K562 (cell line): ENCODE data around the gene COMP. TPM values are rescaled to one million over a fixed set of nuclear protein-coding genes. Genes with fewer than 3 reads are reported as not detected.

ENCODE experiments used
- ATAC-seq: fragments of 200-7000 bp; cut with Tn5 transposase; 3 replicates; pipeline ENCODE4 v1.9.1; 2020; ENCODE audit warnings: moderate library complexity
- BruUV-seq: library from RNA; stranded (reverse); fragments of 400-500 nt; replicated peaks from 2 replicates; lab custom pipeline; 2021; lab: Mats Ljungman, UMichigan
- CTCF ChIA-PET: fragments of 300-600 bp; formaldehyde crosslinking; extraction: SDS; loops from one replicate; lab custom pipeline; 2021; ENCODE audit warnings: low intra/inter-chr PET ratio; lab: Yijun Ruan, JAX
- POLR2A ChIA-PET: fragments of 300-600, 350-650 bp; sonication (Branson Sonifier 250); formaldehyde crosslinking; extraction: SDS; loops from one replicate; lab custom pipeline; 2021; ENCODE audit warnings: antibody characterized with exemption, inconsistent platforms; lab: Yijun Ruan, JAX
- DNase-seq, 4 experiments: peaks; one replicate each; pipeline versions ENCODE4 v3.0.0 to v3.0.0-alpha.2; 2011 to 2018; ENCODE audit warnings: low spot score in 3 of 4, mixed read lengths in 3 of 4; ENCODE audit errors: extremely low read depth in 1 of 4
- FAIRE-seq: peaks from 2 replicates; lab custom pipeline; 2011; peaks lifted over from hg19 to GRCh38; lab: Jason Lieb, UNC
- H2AFZ ChIP-seq: 2 replicates; pipeline ENCODE4 v1.6.0; 2011; ENCODE audit warnings: low read depth, low read length, control low read depth, inconsistent platforms
- H3K27ac ChIP-seq: fragments of 200-600 bp; 3 replicates; pipeline ENCODE4 v1.8.0; 2011; ENCODE audit warnings: low read depth, mild to moderate bottlenecking, control low read depth, inconsistent platforms, low read length, moderate library complexity, mixed read lengths; ENCODE audit errors: extremely low read depth
- H3K27me3 ChIP-seq, 2 experiments: fragments of 300-600 bp in 1 of 2; 2 replicates in 1 of 2; 3 replicates in 1 of 2; pipeline versions ENCODE4 v1.6.0 to v1.8.0; 2011; ENCODE audit warnings: inconsistent platforms in 2 of 2, low read length in 2 of 2, mild to moderate bottlenecking in 1 of 2, mixed read lengths in 1 of 2, moderate library complexity in 1 of 2; ENCODE audit not compliant: control insufficient read depth in 2 of 2, insufficient read depth in 2 of 2
- H3K36me3 ChIP-seq: fragments of 300-600 bp; 3 replicates; pipeline ENCODE4 v1.8.0; 2011; ENCODE audit warnings: mild to moderate bottlenecking, low read length, inconsistent platforms; ENCODE audit not compliant: control insufficient read depth, insufficient read depth
- H3K4me1 ChIP-seq, 2 experiments: fragments of 200-600 bp in 1 of 2; replicated peaks in 1 of 2; 2 replicates in 1 of 2; 3 replicates in 1 of 2; pipeline versions ENCODE4 v1.5.1 to v1.8.0; 2011; ENCODE audit warnings: inconsistent platforms in 2 of 2, low read length in 2 of 2, mild to moderate bottlenecking in 1 of 2, mixed read lengths in 1 of 2, moderate library complexity in 1 of 2; ENCODE audit not compliant: control insufficient read depth in 2 of 2, insufficient read depth in 2 of 2
- H3K4me2 ChIP-seq: 2 replicates; pipeline ENCODE4 v1.6.1; 2011; ENCODE audit warnings: low read length, control low read depth, inconsistent platforms, mixed read lengths; ENCODE audit not compliant: insufficient read depth
- H3K4me3 ChIP-seq: fragments of 200-600 bp; sonication (generic), shearing (Covaris generic); 2 replicates; pipeline ENCODE4 v1.5.1; 2016; ENCODE audit warnings: control low read depth, inconsistent platforms
- H3K79me2 ChIP-seq: fragments of 200-600 bp; 3 replicates; pipeline ENCODE4 v1.8.0; 2011; ENCODE audit warnings: low read length, inconsistent platforms; ENCODE audit not compliant: control insufficient read depth, insufficient read depth
- H3K9ac ChIP-seq, 2 experiments: 2 replicates each; pipeline versions ENCODE4 v1.6.0 to v1.6.1; 2011; ENCODE audit warnings: low read depth in 2 of 2, low read length in 2 of 2, control low read depth in 1 of 2, inconsistent platforms in 1 of 2, mild to moderate bottlenecking in 1 of 2, mixed read lengths in 1 of 2; ENCODE audit not compliant: insufficient read depth in 1 of 2
- H3K9me1 ChIP-seq: one replicate; pipeline ENCODE4 v1.6.0; 2011; ENCODE audit warnings: inconsistent platforms, mild to moderate bottlenecking, low read length, moderate library complexity; ENCODE audit not compliant: control insufficient read depth, insufficient read depth
- H3K9me3 ChIP-seq: replicated peaks from 2 replicates; pipeline ENCODE4 v1.5.1; 2011; ENCODE audit warnings: low read depth, low read length, inconsistent platforms; ENCODE audit not compliant: control insufficient read depth, insufficient read depth
- H4K20me1 ChIP-seq: replicated peaks from 2 replicates; pipeline ENCODE4 v1.6.1; 2011; ENCODE audit warnings: low read length, inconsistent platforms, mixed read lengths; ENCODE audit not compliant: control insufficient read depth, insufficient read depth
- CEBPB ChIP-seq: fragments of 450-650 bp; IDR thresholded peaks from 2 replicates; pipeline ENCODE4 v1.6.1; 2016; ENCODE audit warnings: missing genetic modification characterization, missing compliant biosample characterization
- ETV6 ChIP-seq, 3 experiments: fragments of 150-350 bp in 1 of 3; sonication (generic) in 1 of 3; formaldehyde crosslinking in 1 of 3; IDR thresholded peaks; 2 replicates each; pipeline versions ENCODE4 v1.6.1 to v1.8.0; 2014 to 2022; ENCODE audit warnings: borderline replicate concordance in 2 of 3, low read depth in 2 of 3, antibody characterized with exemption in 1 of 3, low read length in 1 of 3, mild to moderate bottlenecking in 1 of 3, missing genetic modification reagents in 1 of 3
- POLR2AphosphoS5 ChIP-seq: IDR thresholded peaks from 2 replicates; pipeline ENCODE4 v1.6.1; 2011; ENCODE audit warnings: mild to moderate bottlenecking, low read depth, low read length, moderate library complexity; ENCODE audit not compliant: control insufficient read depth, insufficient read depth
- SP1 ChIP-seq: sonication (generic); formaldehyde crosslinking; IDR thresholded peaks from 2 replicates; pipeline ENCODE4 v1.8.1; 2022; ENCODE audit warnings: mild to moderate bottlenecking, missing genetic modification reagents
- SP2 ChIP-seq: IDR thresholded peaks from 2 replicates; pipeline ENCODE4 v1.6.1; 2011; ENCODE audit warnings: mild to moderate bottlenecking, low read depth, low read length, moderate library complexity; ENCODE audit not compliant: poor library complexity, severe bottlenecking; ENCODE audit errors: extremely low read depth
- TBL1XR1 ChIP-seq, 2 experiments: IDR thresholded peaks; 2 replicates each; pipeline ENCODE4 v1.6.1; 2012; ENCODE audit warnings: improper control_type of control experiment in 2 of 2, low read length in 2 of 2, mild to moderate bottlenecking in 1 of 2
- WGBS: fragments of 100-300 bp; shearing (Covaris generic); methylation state at CpG from one replicate; pipeline ENCODE4 v1.1.6; 2016; ENCODE audit warnings: low coverage, mixed read lengths; ENCODE audit not compliant: insufficient coverage; ENCODE audit errors: missing lambda C conversion rate; 5-methylcytosine and 5-hydroxymethylcytosine counted together
- in situ Hi-C: fragments of 300-500 bp; cut with MboI; formaldehyde crosslinking; loops from 4 replicates; pipeline ENCODE4 v1.15.0; 2018; ENCODE audit warnings: inconsistent platforms, mixed read lengths
- intact Hi-C: fragments of 100-400 bp; cut with micrococcal nuclease; formaldehyde crosslinking; loops from 2 replicates; pipeline ENCODE4 v1.14.2; 2022
- polyA plus RNA-seq, 8 experiments: library from polyadenylated mRNA; depleted of rRNA in 4 of 8; stranded (reverse) in 5 of 8; unstranded in 3 of 8; fragments of >200 nt; fragmentation: Nextera tagmentation in 2 of 8; fragmentation: Illumina TruSeq in 1 of 8; extraction: Ambion mirVana in 2 of 8; extraction: Trizol in 1 of 8; gene quantifications; 2 replicates each; pipeline versions ENCODE4 v1.2.1 to v1.2.3, GENCODE V29; 2011 to 2014; ENCODE audit warnings: inconsistent platforms in 1 of 8, missing spikeins in 1 of 8
- total RNA-seq, 7 experiments: library from RNA; depleted of rRNA in 6 of 7; stranded (reverse); fragments of >200 nt in 6 of 7; fragmentation: Illumina TruSeq in 2 of 7; extraction: Trizol in 2 of 7; gene quantifications; 2 replicates each; pipeline versions ENCODE4 v1.2.1 to v1.2.3, GENCODE V29; 2011 to 2021; ENCODE audit warnings: low replicate concordance in 1 of 7
- TF ChIP-seq, protein P1 (sequence below), 2 experiments: fragments of 450-650 bp in 1 of 2; IDR thresholded peaks; 2 replicates each; pipeline ENCODE4 v1.6.1; 2011 to 2017; ENCODE audit warnings: low read depth in 2 of 2, antibody characterized with exemption in 1 of 2, borderline replicate concordance in 1 of 2, low read length in 1 of 2, mild to moderate bottlenecking in 1 of 2, mixed read lengths in 1 of 2; ENCODE audit not compliant: control insufficient read depth in 1 of 2

Gene COMP
- total and polyA plus RNA-seq, 9 of the 15 experiments (the other 6 are each of a cell fraction or from before 2014, with no cell fraction given) = 0.07 TPM; not detected in 8

- in situ Hi-C loops (no loop called here), intact Hi-C loops (no loop called here)
- Histone ChIP-seq H3K27ac (no peak overlapping the region), H3K27me3 (no peaks in the 10 kb centered on the region; a peak in 2 of 5 replicates), H3K9ac (no peak overlapping the region), H4K20me1 (peaks cover 11% of the 10 kb centered on the region; the same call in 1 of the 2 replicates)
- TF ChIP-seq TBL1XR1 (IDR thresholded peaks at IDR 0.05; ENCODE audit: low read length in 2 of 2) = no peak
- no peak for TF ChIP-seq ETV6 (IDR thresholded peaks at IDR 0.05; ENCODE audit: borderline replicate concordance in 1 of 2, low read depth in 2 of 2, low read length in 1 of 2)
- no peak for TF ChIP-seq ETV6 (CRISPR knock-in tag; IDR thresholded peaks at IDR 0.05; ENCODE audit: borderline replicate concordance)
- TF ChIP-seq, protein P1, sequence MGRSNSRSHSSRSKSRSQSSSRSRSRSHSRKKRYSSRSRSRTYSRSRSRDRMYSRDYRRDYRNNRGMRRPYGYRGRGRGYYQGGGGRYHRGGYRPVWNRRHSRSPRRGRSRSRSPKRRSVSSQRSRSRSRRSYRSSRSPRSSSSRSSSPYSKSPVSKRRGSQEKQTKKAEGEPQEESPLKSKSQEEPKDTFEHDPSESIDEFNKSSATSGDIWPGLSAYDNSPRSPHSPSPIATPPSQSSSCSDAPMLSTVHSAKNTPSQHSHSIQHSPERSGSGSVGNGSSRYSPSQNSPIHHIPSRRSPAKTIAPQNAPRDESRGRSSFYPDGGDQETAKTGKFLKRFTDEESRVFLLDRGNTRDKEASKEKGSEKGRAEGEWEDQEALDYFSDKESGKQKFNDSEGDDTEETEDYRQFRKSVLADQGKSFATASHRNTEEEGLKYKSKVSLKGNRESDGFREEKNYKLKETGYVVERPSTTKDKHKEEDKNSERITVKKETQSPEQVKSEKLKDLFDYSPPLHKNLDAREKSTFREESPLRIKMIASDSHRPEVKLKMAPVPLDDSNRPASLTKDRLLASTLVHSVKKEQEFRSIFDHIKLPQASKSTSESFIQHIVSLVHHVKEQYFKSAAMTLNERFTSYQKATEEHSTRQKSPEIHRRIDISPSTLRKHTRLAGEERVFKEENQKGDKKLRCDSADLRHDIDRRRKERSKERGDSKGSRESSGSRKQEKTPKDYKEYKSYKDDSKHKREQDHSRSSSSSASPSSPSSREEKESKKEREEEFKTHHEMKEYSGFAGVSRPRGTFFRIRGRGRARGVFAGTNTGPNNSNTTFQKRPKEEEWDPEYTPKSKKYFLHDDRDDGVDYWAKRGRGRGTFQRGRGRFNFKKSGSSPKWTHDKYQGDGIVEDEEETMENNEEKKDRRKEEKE (IDR thresholded peaks at IDR 0.05; ENCODE audit: borderline replicate concordance in 1 of 2, control insufficient read depth in 1 of 2, low read depth in 2 of 2, low read length in 1 of 2) = no peak
- no peak for TF ChIP-seq SP1 (CRISPR knock-in tag)
- TF ChIP-seq SP2 = no peak
- no peak for TF ChIP-seq CEBPB (tag)
- no peak for TF ChIP-seq POLR2AphosphoS5
- TF ChIP-seq, all 486 proteins: peak for 0
- H3K79me2 ChIP-seq = no peaks in the 10 kb centered on the region
- H3K4me2 ChIP-seq = no peak overlapping the region
- BruUV-seq = no TSS peak
- POLR2A ChIA-PET = interaction anchor here (0.6 to 2.7 kb wide), 5 partner anchors 9 to 234 kb away, joined by 3 to 14 read pairs (median 3); no protein-coding TSS in a partner anchor
- H3K9me1 ChIP-seq = no peaks in the 10 kb centered on the region
- H2AFZ ChIP-seq = no peak overlapping the region
- H3K9me3 ChIP-seq = no peaks in the 10 kb centered on the region
- ATAC-seq (no peak), FAIRE-seq (no peak), DNase-seq (no peak)
- CTCF ChIA-PET = no interaction called here
- no peak overlapping the region for H3K4me3 ChIP-seq
- peaks cover 6 to 59% of the 10 kb centered on the region in 2 experiments; a peak in 4 of 5 replicates for H3K4me1 ChIP-seq
- 75% methylated on average over 16 of the region's 16 CpGs for WGBS
- no peaks in the 10 kb centered on the region for H3K36me3 ChIP-seq
Observed at GRCh38 chr19:18761531-18762110, 29.5 kb downstream of the COMP start.
